Left kidney (tissue), 2 donors: ENCODE data around the gene COL24A1. TPM values are rescaled to one million over a fixed set of nuclear protein-coding genes. Genes with fewer than 3 reads are reported as not detected.

ENCODE experiments used
- DNase-seq: peaks from one replicate; pipeline ENCODE4 v3.0.0-alpha.2; 2013
- polyA plus RNA-seq: library from polyadenylated mRNA; unstranded; fragments of 120-200 nt; gene quantifications from one replicate; pipeline ENCODE4 v1.2.1, GENCODE V29; 2013; ENCODE audit not compliant: insufficient read length

COL24A1 gene
- polyA plus RNA-seq, 1 donor: 1.8 TPM

GRCh38 chr1:85689775-85690404, 466.7 kb downstream of the COL24A1 start:
- DNase-seq: no peak

GRCh38 chr1:85683292-85684025, 473.1 kb downstream of the COL24A1 start:
- no peak for DNase-seq

GRCh38 chr1:85681087-85681486, 475.5 kb downstream of the COL24A1 start:
- DNase-seq: no peak

Other genes starting within 250 kb of the COL24A1 start
- gene ODF2L, start 239.6 kb upstream of the COL24A1 start, polyA plus RNA-seq: 83.2 TPM